H1 (cell line): ENCODE measurements around the gene TAS2R38. TPM values are rescaled to one million over a fixed set of nuclear protein-coding genes. Genes with fewer than 3 reads are reported as not detected.

Experiments used
- CTCF ChIA-PET: fragments of 300-600 bp; sonication (Branson Sonifier 250); formaldehyde crosslinking; loops from one replicate; lab custom pipeline; 2021; ENCODE audit not compliant: partially characterized antibody; lab: Charles Lee
- POLR2A ChIA-PET: fragments of 300-600 bp; sonication (Branson Sonifier 250); formaldehyde crosslinking; loops from one replicate; lab custom pipeline; 2021; ENCODE audit warnings: inconsistent platforms; ENCODE audit not compliant: partially characterized antibody; lab: Charles Lee
- DNase-seq, 2 experiments: peaks; one replicate each; pipeline versions ENCODE4 v3.0.0 to v3.0.0-alpha.2; 2010 to 2022; ENCODE audit warnings: low spot score in 2 of 2, low read depth in 1 of 2, mixed read lengths in 1 of 2
- FAIRE-seq: peaks from 2 replicates; lab custom pipeline; 2011; peaks lifted over from hg19 to GRCh38; lab: Jason Lieb, UNC
- H2AFZ ChIP-seq: 2 replicates; pipeline ENCODE4 v1.8.1; 2012; ENCODE audit warnings: low read length, inconsistent platforms
- H2AK5ac ChIP-seq: 2 replicates; pipeline ENCODE4 v1.6.1; 2013; ENCODE audit warnings: low read depth, low read length
- H2BK120ac ChIP-seq: replicated peaks from 2 replicates; pipeline ENCODE3; 2013; ENCODE audit warnings: low read depth, low read length, inconsistent platforms
- H2BK12ac ChIP-seq: 2 replicates; pipeline ENCODE4 v1.6.1; 2013; ENCODE audit warnings: low read depth, low read length
- H2BK15ac ChIP-seq: 2 replicates; pipeline ENCODE4 v1.6.1; 2013; ENCODE audit warnings: low read length
- H2BK20ac ChIP-seq: 2 replicates; pipeline ENCODE4 v1.6.1; 2013; ENCODE audit warnings: low read length
- H2BK5ac ChIP-seq: 2 replicates; pipeline ENCODE4 v1.6.1; 2013; ENCODE audit warnings: low read depth, low read length
- H3K14ac ChIP-seq: 2 replicates; pipeline ENCODE4 v1.6.1; 2013; ENCODE audit warnings: inconsistent platforms; ENCODE audit not compliant: insufficient read length
- H3K18ac ChIP-seq: 2 replicates; pipeline ENCODE4 v1.6.1; 2013; ENCODE audit warnings: low read length; ENCODE audit errors: extremely low read depth
- H3K23ac ChIP-seq: 2 replicates; pipeline ENCODE4 v1.6.1; 2013; ENCODE audit warnings: inconsistent platforms; ENCODE audit not compliant: insufficient read length
- H3K23me2 ChIP-seq: 2 replicates; pipeline ENCODE4 v1.6.1; 2013; ENCODE audit warnings: low read depth, low read length
- H3K27ac ChIP-seq: 2 replicates; pipeline ENCODE4 v1.6.1; 2011; ENCODE audit warnings: low read depth, low read length, inconsistent platforms
- H3K27me3 ChIP-seq, 4 experiments: replicated peaks in 1 of 4; 1 replicate in 1 of 4; 2 replicates in 3 of 4; pipeline versions ENCODE4 v1.6.1 to v1.8.1; 2011 to 2013; ENCODE audit warnings: low read length in 3 of 4, mild to moderate bottlenecking in 3 of 4, inconsistent platforms in 2 of 4, mixed read lengths in 2 of 4, moderate library complexity in 1 of 4; ENCODE audit not compliant: control insufficient read depth in 3 of 4, insufficient read depth in 3 of 4; ENCODE audit errors: extremely low read depth in 1 of 4
- H3K36me3 ChIP-seq, 4 experiments: 2 replicates each; pipeline versions ENCODE4 v1.6.1 to v1.8.1; 2011 to 2013; ENCODE audit warnings: mild to moderate bottlenecking in 4 of 4, low read length in 3 of 4, moderate library complexity in 2 of 4, control low read depth in 1 of 4, inconsistent platforms in 1 of 4; ENCODE audit not compliant: insufficient read depth in 4 of 4, control insufficient read depth in 2 of 4
- H3K4ac ChIP-seq: replicated peaks from 2 replicates; pipeline ENCODE3; 2013; ENCODE audit warnings: low read length, low read depth, mixed read lengths, inconsistent platforms; ENCODE audit not compliant: insufficient read length
- H3K4me1 ChIP-seq, 4 experiments: replicated peaks in 1 of 4; 1 replicate in 1 of 4; 2 replicates in 3 of 4; pipeline versions ENCODE4 v1.6.1 to v1.8.1; 2011 to 2013; ENCODE audit warnings: low read length in 3 of 4, inconsistent platforms in 2 of 4, mixed read lengths in 1 of 4; ENCODE audit not compliant: insufficient read depth in 4 of 4, control insufficient read depth in 3 of 4
- H3K4me2 ChIP-seq, 2 experiments: 2 replicates each; pipeline versions ENCODE4 v1.6.1 to v1.8.1; 2011 to 2013; ENCODE audit warnings: low read depth in 2 of 2, low read length in 2 of 2, control low read depth in 1 of 2, inconsistent platforms in 1 of 2, mild to moderate bottlenecking in 1 of 2; ENCODE audit not compliant: insufficient read depth in 1 of 2
- H3K4me3 ChIP-seq, 4 experiments: fragments of 200-600, 300-600 bp in 1 of 4; sonication (generic), shearing (Covaris generic), sonication (Bioruptor Twin) in 1 of 4; 2 replicates each; pipeline versions ENCODE4 v1.5.1 to v1.8.1; 2011 to 2016; ENCODE audit warnings: low read length in 4 of 4, low read depth in 3 of 4, control low read depth in 2 of 4, inconsistent platforms in 2 of 4, mild to moderate bottlenecking in 2 of 4, mixed read lengths in 1 of 4, moderate library complexity in 1 of 4; ENCODE audit not compliant: insufficient read depth in 2 of 4; ENCODE audit errors: extremely low read depth in 1 of 4
- H3K56ac ChIP-seq: replicated peaks from 2 replicates; pipeline ENCODE3; 2013; ENCODE audit warnings: low read depth, mild to moderate bottlenecking, mixed read lengths, low read length, inconsistent platforms; ENCODE audit not compliant: insufficient read length
- H3K79me1 ChIP-seq: 2 replicates; pipeline ENCODE4 v1.6.1; 2013; ENCODE audit warnings: low read depth, low read length, control low read depth
- H3K79me2 ChIP-seq, 2 experiments: 2 replicates each; pipeline versions ENCODE4 v1.6.1 to v1.8.1; 2012 to 2013; ENCODE audit warnings: low read length in 2 of 2, mild to moderate bottlenecking in 2 of 2, inconsistent platforms in 1 of 2; ENCODE audit not compliant: insufficient read depth in 2 of 2, control insufficient read depth in 1 of 2
- H3K9ac ChIP-seq, 4 experiments: replicated peaks in 1 of 4; 1 replicate in 1 of 4; 2 replicates in 3 of 4; pipeline versions ENCODE4 v1.6.1 to v1.8.1; 2011 to 2013; ENCODE audit warnings: low read depth in 3 of 4, low read length in 3 of 4, control low read depth in 2 of 4, mild to moderate bottlenecking in 2 of 4, moderate library complexity in 2 of 4, inconsistent platforms in 1 of 4; ENCODE audit errors: extremely low read depth in 1 of 4
- H3K9me3 ChIP-seq, 2 experiments: 2 replicates each; pipeline versions ENCODE4 v1.6.1 to v1.8.1; 2012 to 2013; ENCODE audit warnings: mild to moderate bottlenecking in 2 of 2, moderate library complexity in 2 of 2, control low read depth in 1 of 2, inconsistent platforms in 1 of 2, low read depth in 1 of 2, low read length in 1 of 2, mixed read lengths in 1 of 2; ENCODE audit not compliant: insufficient read depth in 2 of 2
- H4K20me1 ChIP-seq, 2 experiments: replicated peaks in 1 of 2; 2 replicates each; pipeline versions ENCODE3 to v1.8.1; 2011 to 2013; ENCODE audit warnings: inconsistent platforms in 2 of 2, low read length in 2 of 2, mild to moderate bottlenecking in 1 of 2; ENCODE audit not compliant: insufficient read depth in 2 of 2, control insufficient read depth in 1 of 2
- H4K5ac ChIP-seq: 2 replicates; pipeline ENCODE4 v1.6.1; 2013; ENCODE audit warnings: low read length, low read depth, mixed read lengths, inconsistent platforms; ENCODE audit not compliant: insufficient read length
- H4K8ac ChIP-seq: 2 replicates; pipeline ENCODE4 v1.8.0; 2013; ENCODE audit warnings: mild to moderate bottlenecking, moderate library complexity, low read length, inconsistent platforms; ENCODE audit not compliant: insufficient read depth; ENCODE audit errors: extremely low read depth
- H4K91ac ChIP-seq: replicated peaks from 2 replicates; pipeline ENCODE3; 2013; ENCODE audit warnings: low read length, mixed read lengths, inconsistent platforms; ENCODE audit not compliant: insufficient read length
- KDM1A ChIP-seq: fragments of 200-600, 300-600 bp; sonication (generic); IDR thresholded peaks from 2 replicates; pipeline ENCODE4 v1.7.1; 2016; ENCODE audit warnings: mild to moderate bottlenecking, low read length, borderline replicate concordance
- NANOG ChIP-seq: IDR thresholded peaks from 2 replicates; pipeline ENCODE4 v1.6.1; 2011; ENCODE audit warnings: low read length, low read depth, mild to moderate bottlenecking, inconsistent platforms; ENCODE audit not compliant: insufficient read depth, poor library complexity, severe bottlenecking
- RAD21 ChIP-seq, 2 experiments: IDR thresholded peaks in 1 of 2; conservative IDR thresholded peaks in 1 of 2; 2 replicates each; pipeline ENCODE4 v1.6.1; 2011; ENCODE audit warnings: low read depth in 2 of 2, low read length in 2 of 2, improper control_type of control experiment in 1 of 2, inconsistent platforms in 1 of 2, mild to moderate bottlenecking in 1 of 2, moderate library complexity in 1 of 2
- WGBS, 2 experiments: shearing (Covaris generic) in 1 of 2; methylation state at CpG; one replicate each; pipeline versions ENCODE4 v1.1.6 to v1.1.7; 2013 to 2015; ENCODE audit warnings: low lambda C conversion rate in 2 of 2, mixed read lengths in 2 of 2, inconsistent platforms in 1 of 2, low coverage in 1 of 2, missing lambda C conversion rate in 1 of 2; ENCODE audit not compliant: insufficient replicate concordance in 2 of 2, insufficient coverage in 1 of 2, insufficient read length in 1 of 2; ENCODE audit errors: extremely low coverage in 1 of 2, missing lambda C conversion rate in 1 of 2; 5-methylcytosine and 5-hydroxymethylcytosine counted together
- polyA plus RNA-seq, 7 experiments: library from polyadenylated mRNA; depleted of rRNA in 3 of 7; stranded (reverse) in 5 of 7; unstranded in 2 of 7; fragments of >200 nt in 5 of 7; fragments of 200-250 nt in 2 of 7; gene quantifications; 1 replicate in 5 of 7; 2 replicates in 1 of 7; 4 replicates in 1 of 7; pipeline versions ENCODE4 v1.2.1 to v1.2.3, GENCODE V29; 2011 to 2013; ENCODE audit warnings: missing spikeins in 2 of 7, mixed read lengths in 2 of 7
- total RNA-seq: library from RNA; stranded (reverse); fragmentation: NEBNext Ultra II Directional; extraction: Animal tissue kit (Norgen Biotek cat#: 25700); gene quantifications from 2 replicates; pipeline ENCODE4 v1.2.1, GENCODE V29; 2021
- TF ChIP-seq, protein P1 (sequence below), 3 experiments: IDR thresholded peaks; 1 replicate in 2 of 3; 2 replicates in 1 of 3; pipeline versions ENCODE4 v1.5.1 to v1.6.1; 2011; ENCODE audit warnings: low read length in 3 of 3, mild to moderate bottlenecking in 3 of 3, inconsistent platforms in 2 of 3, low read depth in 1 of 3, moderate library complexity in 1 of 3; ENCODE audit not compliant: insufficient read depth in 1 of 3; ENCODE audit errors: control extremely low read depth in 1 of 3

TAS2R38 gene
- total and polyA plus RNA-seq, 2 of the 8 experiments (the other 6 are each of a cell fraction or from before 2014, with no cell fraction given) = 0.11 TPM; not detected in 1

DNA sequence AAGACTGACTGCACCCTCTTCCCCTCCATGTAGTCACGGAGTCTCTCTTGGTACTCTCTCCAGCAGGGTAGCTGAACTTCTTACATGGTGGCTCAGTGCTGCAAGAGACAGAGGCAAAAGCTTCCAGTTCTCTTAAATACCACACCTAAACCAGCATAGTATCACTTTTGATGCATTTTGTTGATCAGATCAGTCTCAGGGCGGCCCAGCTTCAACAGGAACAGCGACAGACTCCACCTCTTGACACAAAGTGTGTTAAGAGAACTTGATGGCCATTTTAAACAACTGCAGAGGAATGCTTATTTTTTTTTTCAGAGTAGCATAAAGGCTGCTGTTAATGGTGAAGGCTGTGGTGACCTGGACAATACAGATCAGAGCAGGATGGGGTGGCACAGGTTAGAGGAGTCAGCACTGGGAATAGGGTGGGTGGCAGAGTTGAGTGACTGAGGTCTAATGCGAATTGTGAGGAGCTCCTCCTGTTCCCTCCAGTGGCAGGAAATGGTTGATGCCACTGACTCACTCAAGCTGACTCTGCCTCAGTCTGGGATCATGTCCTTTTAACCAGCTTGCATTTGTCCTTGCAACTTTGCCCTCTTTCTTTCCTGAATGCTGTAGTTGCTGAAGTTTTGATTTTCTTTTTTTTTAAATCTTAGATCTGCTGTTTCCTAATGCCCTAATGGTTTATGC, 39.4 kb upstream of the TAS2R38 start:
- ChIA-PET CTCF (interaction anchor here (0.6 to 9.2 kb wide), 14 partner anchors 10 to 503 kb away, joined by 3 to 72 read pairs (median 4); partner anchors contain the start of gene TAS2R38), POLR2A (interaction anchor here (1.2 kb wide), 1 partner anchor 37 kb away, joined by 3 read pairs; no protein-coding TSS in a partner anchor)
- Histone ChIP-seq H2BK20ac (no peak overlapping the region), H2AK5ac (no peak overlapping the region), H3K4me3 (no peak overlapping the region), H3K9ac (no peak overlapping the region), H3K4me2 (no peak overlapping the region), H4K8ac (no peak overlapping the region), H3K36me3 (no peaks in the 10 kb centered on the region), H2BK120ac (no peak overlapping the region), H4K20me1 (no peaks in the 10 kb centered on the region), H3K23me2 (no peaks in the 10 kb centered on the region), H3K4me1 (no peaks in the 10 kb centered on the region), H2BK5ac (no peak overlapping the region), H3K27me3 (no peaks in the 10 kb centered on the region), H3K79me1 (no peaks in the 10 kb centered on the region), H2BK15ac (no peak overlapping the region), H3K9me3 (no peaks in the 10 kb centered on the region), H3K79me2 (no peaks in the 10 kb centered on the region), H3K27ac (no peak overlapping the region), H4K5ac (no peak overlapping the region), H3K18ac (no peak overlapping the region), H2BK12ac (no peak overlapping the region), H3K56ac (no peak overlapping the region), H3K23ac (no peak overlapping the region), H4K91ac (no peak overlapping the region), H2AFZ (peak overlapping the region; percentile 65), H3K14ac (no peak overlapping the region), H3K4ac (no peak overlapping the region)
- DNase-seq (no peak), FAIRE-seq (peak; percentile 63)
- no peak for TF ChIP-seq KDM1A
- TF ChIP-seq, protein P1, sequence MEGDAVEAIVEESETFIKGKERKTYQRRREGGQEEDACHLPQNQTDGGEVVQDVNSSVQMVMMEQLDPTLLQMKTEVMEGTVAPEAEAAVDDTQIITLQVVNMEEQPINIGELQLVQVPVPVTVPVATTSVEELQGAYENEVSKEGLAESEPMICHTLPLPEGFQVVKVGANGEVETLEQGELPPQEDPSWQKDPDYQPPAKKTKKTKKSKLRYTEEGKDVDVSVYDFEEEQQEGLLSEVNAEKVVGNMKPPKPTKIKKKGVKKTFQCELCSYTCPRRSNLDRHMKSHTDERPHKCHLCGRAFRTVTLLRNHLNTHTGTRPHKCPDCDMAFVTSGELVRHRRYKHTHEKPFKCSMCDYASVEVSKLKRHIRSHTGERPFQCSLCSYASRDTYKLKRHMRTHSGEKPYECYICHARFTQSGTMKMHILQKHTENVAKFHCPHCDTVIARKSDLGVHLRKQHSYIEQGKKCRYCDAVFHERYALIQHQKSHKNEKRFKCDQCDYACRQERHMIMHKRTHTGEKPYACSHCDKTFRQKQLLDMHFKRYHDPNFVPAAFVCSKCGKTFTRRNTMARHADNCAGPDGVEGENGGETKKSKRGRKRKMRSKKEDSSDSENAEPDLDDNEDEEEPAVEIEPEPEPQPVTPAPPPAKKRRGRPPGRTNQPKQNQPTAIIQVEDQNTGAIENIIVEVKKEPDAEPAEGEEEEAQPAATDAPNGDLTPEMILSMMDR (IDR thresholded peaks at IDR 0.05; ENCODE audit: control extremely low read depth in 1 of 3, insufficient read depth in 1 of 3, low read depth in 1 of 3, low read length in 3 of 3) = peak in 2 of 3 experiments; percentile 43 to 45; a peak in 2 of 4 replicates
- no peak for TF ChIP-seq NANOG
- peak; percentile 37 to 49 for TF ChIP-seq RAD21 (IDR thresholded peaks at IDR 0.05 in 1 of 2, conservative IDR thresholded peaks at IDR 0.05 in 1 of 2; ENCODE audit: low read depth in 2 of 2, low read length in 2 of 2)
- WGBS, 2 experiments = 92% methylated on average over 4 of the region's 4 CpGs; no CpG with 5 or more reads in 1 of the 2 experiments
